Lung microvascular endothelial cell (primary cell): ENCODE data around the gene TOGARAM2. TPM values are rescaled to one million over a fixed set of nuclear protein-coding genes. Genes with fewer than 3 reads are reported as not detected.
A peak's percentile ranks its signal among the peaks of the same experiment; 100 is the strongest.

Experiments
- DNase-seq, 2 donors: peaks; one replicate each; pipeline versions ENCODE4 v3.0.0 to v3.0.0-alpha.2; 2010; ENCODE audit warnings: low read depth in 2 of 2
- total RNA-seq: library from RNA; depleted of rRNA; stranded (reverse); fragments of >200 nt; gene quantifications from 2 replicates; pipeline ENCODE4 v1.2.1, GENCODE V29; 2014

Gene TOGARAM2
- total RNA-seq, 1 donor from 2014 or later: under 0.01 TPM

GRCh38 chr2:29053223-29053622 lies 72.1 kb downstream of the TOGARAM2 start:
- DNase-seq: no peak

GRCh38 chr2:29053670-29054400 lies 72.7 kb downstream of the TOGARAM2 start:
- DNase-seq: no peak

GRCh38 chr2:29054430-29054829 lies 73.3 kb downstream of the TOGARAM2 start:
- DNase-seq: no peak

GRCh38 chr2:29055601-29056000 lies 74.5 kb downstream of the TOGARAM2 start:
- no peak for DNase-seq

GRCh38 chr2:29056452-29056851 lies 75.4 kb downstream of the TOGARAM2 start:
- no peak for DNase-seq

GRCh38 chr2:29057006-29057405 lies 75.9 kb downstream of the TOGARAM2 start:
- no peak for DNase-seq

- DNase-seq: no peak
Observed at GRCh38 chr2:29059624-29060023, 78.5 kb downstream of the TOGARAM2 start.

- no peak for DNase-seq
Observed at GRCh38 chr2:29060441-29060840, 79.3 kb downstream of the TOGARAM2 start.

- DNase-seq: no peak
Observed at GRCh38 chr2:29061176-29061575, 80.1 kb downstream of the TOGARAM2 start.

GRCh38 chr2:29061616-29062015 lies 80.5 kb downstream of the TOGARAM2 start:
- no peak for DNase-seq

GRCh38 chr2:29062371-29062770 lies 81.3 kb downstream of the TOGARAM2 start:
- no peak for DNase-seq

- no peak for DNase-seq
Observed at GRCh38 chr2:29063056-29063455, 82.0 kb downstream of the TOGARAM2 start.

- no peak for DNase-seq
Observed at GRCh38 chr2:29063646-29064345, 82.7 kb downstream of the TOGARAM2 start.

GRCh38 chr2:29064346-29064715 lies 83.2 kb downstream of the TOGARAM2 start:
- no peak for DNase-seq

- DNase-seq: no peak
Observed at GRCh38 chr2:29064746-29065067, 83.6 kb downstream of the TOGARAM2 start.

- DNase-seq: no peak
Observed at GRCh38 chr2:29065068-29065811, 84.1 kb downstream of the TOGARAM2 start.

- DNase-seq: no peak
Observed at GRCh38 chr2:29066271-29066860, 85.3 kb downstream of the TOGARAM2 start.

- peak in 1 of 2 donors; percentile 23 for DNase-seq
Observed at GRCh38 chr2:29066997-29067605, 86.0 kb downstream of the TOGARAM2 start.

GRCh38 chr2:29068513-29068912 lies 87.4 kb downstream of the TOGARAM2 start:
- DNase-seq: no peak

GRCh38 chr2:29070526-29070925 lies 89.4 kb downstream of the TOGARAM2 start:
- DNase-seq: no peak

- no peak for DNase-seq
Observed at GRCh38 chr2:29071032-29071975, 90.2 kb downstream of the TOGARAM2 start.
